Brain microvascular endothelial cell (primary cell): ENCODE results near the gene INPP5D.

Experiments used
- DNase-seq: peaks from one replicate; pipeline ENCODE4 v3.0.0-alpha.2; 2020
- H3K27ac ChIP-seq: fragments of 250-450 bp; sonication (Bioruptor Pico); 2 replicates; pipeline ENCODE4 v1.5.1; 2020; ENCODE audit warnings: mild to moderate bottlenecking, moderate library complexity
- H3K27me3 ChIP-seq: fragments of 250-450 bp; sonication (Bioruptor Pico); replicated peaks from 2 replicates; pipeline ENCODE4 v1.5.1; 2020; ENCODE audit warnings: mild to moderate bottlenecking
- H3K36me3 ChIP-seq: fragments of 250-450 bp; sonication (Bioruptor Pico); replicated peaks from 2 replicates; pipeline ENCODE4 v1.5.1; 2020; ENCODE audit warnings: mild to moderate bottlenecking
- H3K4me3 ChIP-seq: 2 replicates; pipeline ENCODE4 v1.5.1; 2011; ENCODE audit warnings: low read depth, mild to moderate bottlenecking, control low read depth, low read length, moderate library complexity
- CTCF ChIP-seq: IDR thresholded peaks from 2 replicates; pipeline ENCODE4 v1.5.1; 2011; ENCODE audit warnings: low read depth, mild to moderate bottlenecking, moderate library complexity, low read length, control low read depth, inconsistent platforms; ENCODE audit errors: missing control alignments
- in situ Hi-C: cut with HindIII; loops from 2 replicates; pipeline ENCODE4 v1.10.0; 2017; ENCODE audit warnings: low sequenced_read_pairs, low pct_ligation_motif_present

The INPP5D gene

GRCh38 chr2:233101816-233102215, 41.7 kb downstream of the INPP5D start:
- Histone ChIP-seq H3K27ac (no peak overlapping the region), H3K36me3 (no peaks in the 10 kb centered on the region)
- in situ Hi-C loops = no loop called here

GRCh38 chr2:233105156-233105895, 45.2 kb downstream of the INPP5D start:
- Histone ChIP-seq H3K27me3 (no peaks in the 10 kb centered on the region), H3K36me3 (no peaks in the 10 kb centered on the region), H3K27ac (no peak overlapping the region), H3K4me3 (no peak overlapping the region)
- no peak for DNase-seq
- TF ChIP-seq CTCF = no peak
- in situ Hi-C loops = no loop called here

More at GRCh38 chr2:233101816-233102215, 41.7 kb downstream of the INPP5D start:
- H3K4me3 ChIP-seq = no peak overlapping the region
- no peaks in the 10 kb centered on the region for H3K27me3 ChIP-seq
- DNase-seq = no peak
- TF ChIP-seq CTCF = no peak

- Histone ChIP-seq H3K36me3 (no peaks in the 10 kb centered on the region), H3K27ac (no peak overlapping the region), H3K27me3 (no peaks in the 10 kb centered on the region), H3K4me3 (no peak overlapping the region)
- in situ Hi-C loops = no loop called here
- TF ChIP-seq CTCF = no peak
- DNase-seq = no peak
Observed at GRCh38 chr2:233105930-233106329, 45.8 kb downstream of the INPP5D start.

- DNase-seq = no peak
- in situ Hi-C loops = no loop called here
- H3K27ac ChIP-seq = no peak overlapping the region
- no peak for TF ChIP-seq CTCF
- no peak overlapping the region for H3K4me3 ChIP-seq
- H3K36me3 ChIP-seq = no peaks in the 10 kb centered on the region
- no peaks in the 10 kb centered on the region for H3K27me3 ChIP-seq
Observed at GRCh38 chr2:233107011-233107410, 46.9 kb downstream of the INPP5D start.

GRCh38 chr2:233107831-233108300, 47.7 kb downstream of the INPP5D start:
- Histone ChIP-seq H3K27ac (no peak overlapping the region), H3K27me3 (no peaks in the 10 kb centered on the region), H3K36me3 (no peaks in the 10 kb centered on the region), H3K4me3 (no peak overlapping the region)
- no peak for TF ChIP-seq CTCF
- in situ Hi-C loops = no loop called here
- no peak for DNase-seq
